ENCODE measurements around the gene HAT1.

The HAT1 gene

GRCh38 chr2:171919453-171919852 lies 2.8 kb upstream of the HAT1 start:
- no peak for DNase-seq (ENCODE audit: low read depth)

DNA sequence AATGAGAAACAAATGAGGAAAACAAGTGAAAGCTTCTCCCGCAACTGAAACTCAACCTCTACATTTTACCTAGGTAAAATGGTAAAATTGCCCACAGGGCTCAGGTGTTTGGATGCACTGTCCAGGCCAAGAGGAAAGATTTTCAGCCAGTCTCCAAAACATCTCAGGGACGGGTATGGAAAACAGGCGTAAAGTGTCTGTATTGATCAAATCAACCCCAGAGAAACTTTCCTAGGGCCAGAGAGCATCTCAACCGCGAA lies 361 bp upstream of the HAT1 start:
- no peak for DNase-seq (ENCODE audit: low read depth)

- DNase-seq (ENCODE audit: low read depth), result peak; percentile 86
Observed at GRCh38 chr2:171923206-171923605, 945 bp downstream of the HAT1 start.

- peak; percentile 10 for DNase-seq (ENCODE audit: low read depth)
Observed at GRCh38 chr2:171924170-171924942, 2.1 kb downstream of the HAT1 start.

- no peak for DNase-seq (ENCODE audit: low read depth)
Observed at GRCh38 chr2:171930385-171930784, 8.1 kb downstream of the HAT1 start.

GRCh38 chr2:171939058-171939742 lies 16.9 kb downstream of the HAT1 start:
- DNase-seq (ENCODE audit: low read depth), result no peak

DNA sequence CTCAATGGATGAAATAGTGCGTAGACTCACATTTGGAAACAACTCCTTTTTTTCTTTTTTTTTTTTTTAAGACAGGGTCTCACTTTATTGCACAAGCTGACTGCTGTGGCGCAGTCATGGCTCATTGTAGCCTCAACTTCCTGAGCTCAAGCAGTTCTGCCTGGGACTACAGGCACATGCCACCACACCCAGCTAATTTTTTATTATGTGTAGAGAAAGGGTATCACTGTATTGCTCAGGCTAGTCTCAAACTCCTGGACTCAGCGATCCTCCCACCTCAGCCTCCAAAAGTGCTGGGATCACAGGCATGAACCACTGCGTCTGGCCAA lies 17.4 kb downstream of the HAT1 start:
- no peak for DNase-seq (ENCODE audit: low read depth)

DNA sequence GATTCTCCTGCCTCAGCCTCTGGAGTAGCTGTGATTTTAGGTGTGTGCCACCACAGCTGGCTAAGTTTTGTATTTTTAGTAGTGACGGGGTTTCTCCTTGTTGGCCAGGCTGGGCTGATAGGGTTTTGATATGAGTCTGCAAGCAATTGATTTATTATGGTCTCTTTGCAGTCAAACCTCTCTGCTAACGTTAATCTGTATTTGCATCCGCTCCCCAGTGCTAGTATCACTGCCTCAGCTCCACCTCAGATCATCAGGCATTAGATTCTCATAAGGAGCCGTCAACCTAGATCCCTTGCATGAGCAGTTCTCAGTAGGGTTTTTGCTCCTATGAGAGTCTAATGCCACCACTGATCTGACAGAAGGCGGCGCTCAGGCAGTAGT lies 19.0 kb downstream of the HAT1 start:
- no peak for DNase-seq (ENCODE audit: low read depth)

GRCh38 chr2:171943869-171944268 lies 21.6 kb downstream of the HAT1 start:
- no peak for DNase-seq (ENCODE audit: low read depth)

DNA sequence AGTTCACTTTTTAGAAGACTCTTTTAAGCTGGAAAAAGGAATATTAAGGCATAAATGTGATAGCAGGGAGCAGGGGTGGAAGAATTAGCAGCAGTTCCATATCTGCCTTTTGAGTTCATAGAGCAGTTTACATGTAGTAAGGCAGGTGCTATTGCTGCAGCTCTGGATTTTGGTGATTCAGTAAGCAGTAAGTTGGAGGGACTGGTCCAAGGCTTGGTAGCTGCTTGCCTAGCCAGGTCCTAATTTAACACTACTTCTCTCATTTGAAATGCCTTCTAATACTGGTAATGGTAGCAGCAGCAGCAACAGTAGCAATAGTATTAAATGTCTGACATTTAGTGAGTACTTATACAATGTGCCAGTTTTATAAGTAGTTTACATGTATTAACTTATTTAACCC lies 30.0 kb downstream of the HAT1 start:
- no peak for DNase-seq (ENCODE audit: low read depth)

DNA sequence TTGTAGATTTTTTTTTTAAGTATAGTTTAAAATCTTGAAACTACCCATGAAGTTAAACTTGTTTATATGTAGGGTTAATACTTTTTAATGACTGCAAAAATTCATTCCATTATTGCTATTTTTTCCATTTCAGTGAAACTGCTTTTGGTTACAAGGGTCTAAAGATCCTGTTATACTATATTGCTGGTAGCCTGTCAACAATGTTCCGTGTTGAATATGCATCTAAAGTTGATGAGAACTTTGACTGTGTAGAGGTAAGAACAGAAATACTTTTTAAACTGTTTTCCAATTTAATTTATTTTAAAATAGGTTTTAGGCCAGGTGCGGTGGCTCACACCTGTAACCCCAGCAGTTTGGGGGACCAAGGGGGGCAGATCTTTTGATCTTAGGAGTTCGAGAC lies 30.5 kb downstream of the HAT1 start:
- no peak for DNase-seq (ENCODE audit: low read depth)

DNA sequence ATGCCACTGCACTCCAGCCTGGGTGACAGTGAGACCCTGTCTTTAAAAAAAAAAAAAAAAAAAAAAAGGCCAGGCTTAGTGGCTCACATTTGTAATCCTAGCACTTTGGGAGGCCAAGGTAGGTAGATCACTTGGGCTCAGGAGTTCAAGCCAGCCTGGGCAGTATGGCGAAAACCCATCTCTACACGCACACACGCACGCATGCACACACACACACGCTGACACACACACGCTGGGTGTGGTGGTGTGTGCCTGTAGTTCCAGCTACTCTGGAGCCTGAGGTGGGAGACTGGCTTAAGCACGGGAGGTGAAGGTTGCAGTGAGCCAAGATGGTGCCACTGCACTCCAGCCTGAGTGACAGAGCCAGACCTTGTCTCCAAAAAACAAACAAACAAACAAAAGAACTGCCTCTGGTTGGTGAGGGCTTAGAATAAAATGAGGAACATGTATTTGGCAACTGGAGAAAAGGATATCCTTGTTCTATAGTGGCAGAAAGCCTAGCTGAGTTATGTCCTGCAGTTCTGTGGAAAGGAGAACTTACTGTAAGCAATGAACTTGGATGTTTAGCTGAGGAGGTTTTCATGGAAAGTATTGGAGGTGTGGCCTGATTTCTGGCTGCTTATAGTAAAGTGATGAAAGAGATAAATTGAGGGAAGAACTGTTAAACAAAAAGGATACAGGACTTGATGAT lies 34.0 kb downstream of the HAT1 start:
- peak; percentile 4 for DNase-seq (ENCODE audit: low read depth)

GRCh38 chr2:171957061-171957460 lies 34.8 kb downstream of the HAT1 start:
- DNase-seq (ENCODE audit: low read depth), result peak; percentile 43

- peak; percentile 81 for DNase-seq (ENCODE audit: low read depth)
Observed at GRCh38 chr2:171958475-171958874, 36.2 kb downstream of the HAT1 start.

GRCh38 chr2:171959998-171960397 lies 37.7 kb downstream of the HAT1 start:
- no peak for DNase-seq (ENCODE audit: low read depth)

DNA sequence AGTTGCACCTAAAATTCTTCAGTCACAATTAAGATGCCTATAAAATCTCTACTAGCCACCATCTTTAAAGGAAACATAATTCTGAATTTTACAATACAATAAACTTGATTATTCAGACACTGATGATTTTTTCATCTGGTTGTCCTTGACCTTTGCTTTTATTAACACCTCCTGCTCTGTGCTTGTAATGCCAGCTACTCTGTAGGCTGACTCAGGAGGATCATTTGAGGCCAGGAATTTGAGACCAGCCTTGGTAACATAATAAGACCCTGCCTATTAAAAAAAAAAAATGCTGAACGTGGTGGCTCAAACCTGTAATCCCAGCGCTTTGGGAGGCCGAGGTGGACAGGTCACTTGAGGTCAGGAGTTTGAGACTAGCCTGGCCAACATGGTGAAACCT lies 38.3 kb downstream of the HAT1 start:
- DNase-seq (ENCODE audit: low read depth), result no peak

DNA sequence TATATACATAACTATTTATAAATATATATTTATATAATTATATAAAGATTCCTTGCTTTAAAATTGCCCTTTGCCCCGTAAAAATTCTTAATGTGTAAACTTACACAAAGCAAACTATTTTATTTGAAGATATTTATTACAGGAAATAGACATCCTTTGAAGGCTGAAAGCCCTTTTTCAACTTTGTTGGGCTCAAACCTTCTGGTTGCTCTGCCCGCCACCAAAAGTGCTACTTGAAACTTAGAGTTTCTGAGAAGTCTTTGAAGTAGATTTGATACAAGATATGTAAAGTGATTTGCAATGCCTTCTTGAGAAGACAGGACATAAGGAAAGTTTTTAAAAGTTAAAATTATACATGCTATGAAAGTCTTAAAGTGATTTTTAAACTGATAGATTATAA lies 40.9 kb downstream of the HAT1 start:
- DNase-seq (ENCODE audit: low read depth), result no peak

DNA sequence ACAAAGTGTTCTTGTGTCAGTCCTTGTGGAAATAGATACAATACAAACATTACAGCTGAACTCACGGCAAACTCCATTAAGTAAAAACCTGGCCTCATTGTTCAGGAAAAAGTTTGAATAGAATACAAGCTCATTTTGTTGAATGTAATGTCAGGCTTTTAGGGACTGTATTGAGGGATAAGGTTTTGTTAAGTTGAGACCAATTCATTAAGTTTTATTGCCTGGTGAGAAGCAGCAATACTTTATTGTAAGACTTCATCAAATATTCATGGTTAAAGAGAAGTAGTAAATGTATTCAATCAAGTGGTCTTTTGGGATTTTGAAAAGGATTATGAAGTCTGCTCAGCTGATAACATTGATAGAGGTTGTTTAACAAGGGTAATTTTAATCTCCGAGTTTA lies 42.0 kb downstream of the HAT1 start:
- DNase-seq (ENCODE audit: low read depth), result no peak

- DNase-seq (ENCODE audit: low read depth), result no peak
Observed at GRCh38 chr2:171965238-171965637, 43.0 kb downstream of the HAT1 start.

GRCh38 chr2:171965661-171966060 lies 43.4 kb downstream of the HAT1 start:
- no peak for DNase-seq (ENCODE audit: low read depth)

DNA sequence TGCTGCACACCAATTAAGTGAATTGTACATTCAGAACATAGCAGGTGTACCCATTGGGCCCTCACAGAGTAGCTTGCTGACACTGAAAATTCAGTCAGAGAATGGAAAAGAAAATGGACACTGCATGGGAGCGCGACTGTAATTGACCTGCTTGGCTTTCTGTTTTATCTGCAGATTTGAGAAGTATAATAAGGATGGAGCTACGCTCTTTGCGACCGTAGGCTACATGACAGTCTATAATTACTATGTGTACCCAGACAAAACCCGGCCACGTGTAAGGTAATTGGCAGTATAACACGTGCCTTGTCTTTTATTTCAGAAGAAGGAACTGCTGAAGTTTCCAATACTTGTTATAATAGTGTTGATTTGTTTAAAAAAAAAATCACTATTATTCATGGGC lies 44.0 kb downstream of the HAT1 start:
- no peak for DNase-seq (ENCODE audit: low read depth)

GRCh38 chr2:171966688-171967087 lies 44.4 kb downstream of the HAT1 start:
- DNase-seq (ENCODE audit: low read depth), result no peak

GRCh38 chr2:171968509-171968908 lies 46.2 kb downstream of the HAT1 start:
- no peak for DNase-seq (ENCODE audit: low read depth)

Data from EH (cell line).